Fibroblast of skin of back (primary cell): ENCODE results near the gene RBM19.

Experiments used
- DNase-seq: peaks from one replicate; pipeline ENCODE4 v3.0.0-alpha.2; 2013

Gene RBM19

DNA sequence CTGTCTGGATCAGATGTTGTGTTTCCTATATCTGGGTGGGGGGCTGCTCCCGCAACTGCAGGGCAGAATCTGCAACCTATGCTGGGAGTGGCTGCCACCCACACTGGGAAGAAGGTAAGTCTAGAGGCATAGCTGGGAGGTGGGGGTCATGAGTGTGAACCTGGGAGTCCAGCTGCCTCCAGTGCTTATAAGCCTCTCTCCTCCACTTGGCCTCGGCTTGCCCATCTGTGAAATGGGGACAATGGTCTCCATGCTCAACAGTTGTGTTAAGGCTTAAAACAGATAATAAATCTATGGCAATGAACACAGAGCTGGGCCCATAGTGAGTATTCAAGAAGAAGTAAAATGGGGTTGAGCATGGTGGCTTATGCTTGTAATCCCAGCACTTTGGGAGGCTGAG lies 90.0 kb downstream of the RBM19 start:
- DNase-seq, result no peak

DNA sequence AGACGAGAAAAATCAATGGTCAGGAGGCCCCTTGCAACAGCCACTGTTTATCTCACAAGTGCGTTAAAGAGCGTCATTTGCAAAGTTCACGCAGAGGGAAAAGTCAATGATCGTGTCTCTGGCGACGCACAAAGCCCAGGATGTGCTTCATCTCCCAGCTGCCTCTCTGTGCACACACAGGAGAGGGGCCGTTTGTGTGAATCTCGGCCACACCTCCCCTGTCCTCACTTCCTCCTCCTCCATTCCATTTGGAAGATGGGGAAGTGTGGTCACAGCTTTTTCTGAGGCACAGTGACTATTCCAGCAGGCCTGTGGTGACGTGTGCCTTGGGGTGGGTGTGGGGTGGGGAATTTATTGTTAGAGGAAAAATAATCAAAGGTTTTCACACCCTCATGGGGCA lies 90.4 kb downstream of the RBM19 start:
- peak; percentile 62 for DNase-seq

DNA sequence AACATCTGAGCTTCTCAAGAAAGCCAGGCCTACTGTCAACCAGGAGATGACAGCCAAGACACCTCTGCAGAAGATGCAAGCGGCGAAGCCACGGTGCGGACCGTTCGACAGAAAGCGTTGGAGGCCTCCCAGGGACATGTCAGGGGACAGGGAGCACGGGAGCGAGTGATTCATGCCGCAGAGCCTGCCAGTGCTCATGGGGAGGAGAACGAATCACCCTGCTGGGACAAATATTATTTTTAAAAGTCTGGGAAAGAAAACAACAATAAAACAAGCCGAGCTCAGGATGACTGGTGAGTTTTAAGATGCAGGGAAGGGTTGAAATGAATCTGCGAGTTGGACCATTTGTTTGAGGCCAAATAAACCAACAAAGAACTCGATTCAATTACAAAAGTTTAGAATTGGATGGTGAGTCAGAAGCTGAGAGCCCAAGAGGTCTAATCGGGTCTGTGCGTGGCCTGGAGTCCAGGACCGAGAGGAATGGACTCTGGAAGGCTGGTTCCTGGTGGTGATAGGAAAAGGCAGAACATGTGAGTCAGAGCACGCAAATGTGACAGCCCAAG lies 91.0 kb downstream of the RBM19 start:
- peak; percentile 55 for DNase-seq

DNA sequence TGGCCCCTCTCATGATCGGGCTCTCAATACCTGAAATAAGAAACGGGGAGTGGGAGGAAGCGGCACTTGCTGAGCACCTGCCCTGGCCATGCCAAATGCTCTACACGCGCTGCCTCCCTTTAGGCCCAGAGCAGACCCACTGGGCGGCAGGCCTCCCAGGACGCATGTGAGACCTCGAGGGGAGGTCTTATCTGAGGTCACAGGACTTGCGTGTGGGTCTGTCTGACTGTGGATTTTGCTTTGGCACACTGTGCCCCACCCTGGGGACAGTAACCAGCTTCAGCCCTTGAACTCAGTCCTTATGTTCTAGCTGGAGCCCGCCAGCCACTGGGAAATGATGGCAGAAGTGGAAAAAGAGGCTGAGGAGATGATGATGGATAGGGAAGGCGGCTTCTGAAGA lies 91.8 kb downstream of the RBM19 start:
- no peak for DNase-seq

DNA sequence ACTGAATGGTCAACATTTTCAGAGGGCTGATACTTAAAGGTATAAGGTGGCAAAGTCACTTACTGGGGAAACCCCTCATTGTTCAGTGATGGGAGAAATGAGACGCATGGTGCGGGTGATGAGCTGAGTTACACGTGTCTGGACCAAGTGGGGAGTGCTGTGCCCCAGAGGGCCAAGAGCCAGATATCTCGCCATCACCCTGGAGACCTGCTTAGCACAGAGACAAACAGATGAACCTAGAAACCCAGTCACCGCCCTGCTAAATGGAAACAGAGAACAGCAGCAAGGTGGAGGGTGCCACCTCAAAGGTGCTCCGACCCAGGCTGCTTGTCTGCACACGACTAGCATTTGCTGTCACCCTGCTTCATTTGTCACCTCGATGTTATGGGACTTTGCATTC lies 92.4 kb downstream of the RBM19 start:
- no peak for DNase-seq

DNA sequence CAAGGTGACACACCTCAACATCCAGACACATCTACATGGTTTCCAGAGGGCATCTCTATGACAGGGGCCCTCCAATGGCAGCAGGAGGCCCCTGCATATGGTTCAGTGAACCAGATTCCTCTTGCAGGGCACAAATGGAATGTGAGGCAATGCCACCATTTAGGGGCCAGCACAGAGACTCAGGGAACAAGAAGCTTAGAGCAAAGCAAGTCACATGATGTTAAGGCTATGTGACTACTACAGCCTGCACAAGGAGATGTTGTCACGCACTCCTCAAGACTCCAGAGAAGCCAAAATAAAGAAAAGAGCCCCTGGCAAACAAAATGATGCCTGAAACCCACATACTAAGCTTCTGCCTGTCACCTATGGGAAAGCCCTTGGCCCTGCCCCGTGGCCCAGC lies 95.2 kb downstream of the RBM19 start:
- no peak for DNase-seq

DNA sequence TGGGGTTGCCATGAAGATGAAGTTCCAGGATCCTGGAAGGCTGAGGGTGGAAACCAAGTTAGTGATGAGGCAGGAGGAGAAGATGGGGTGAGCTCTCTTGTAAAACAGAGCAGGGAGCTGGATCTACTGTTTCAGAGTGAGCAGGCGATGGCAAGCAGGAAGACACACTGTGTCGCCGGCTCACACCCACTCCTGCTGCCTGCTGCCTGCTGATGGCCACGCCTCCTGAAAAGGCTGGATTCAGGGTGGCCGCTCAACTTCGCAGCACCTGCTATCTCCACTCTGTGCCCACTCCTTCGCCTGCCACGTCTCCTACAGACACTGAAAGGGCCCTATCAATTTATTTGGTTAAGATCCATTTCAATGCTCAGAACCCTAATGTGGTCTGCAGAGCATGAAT lies 96.1 kb downstream of the RBM19 start:
- no peak for DNase-seq

DNA sequence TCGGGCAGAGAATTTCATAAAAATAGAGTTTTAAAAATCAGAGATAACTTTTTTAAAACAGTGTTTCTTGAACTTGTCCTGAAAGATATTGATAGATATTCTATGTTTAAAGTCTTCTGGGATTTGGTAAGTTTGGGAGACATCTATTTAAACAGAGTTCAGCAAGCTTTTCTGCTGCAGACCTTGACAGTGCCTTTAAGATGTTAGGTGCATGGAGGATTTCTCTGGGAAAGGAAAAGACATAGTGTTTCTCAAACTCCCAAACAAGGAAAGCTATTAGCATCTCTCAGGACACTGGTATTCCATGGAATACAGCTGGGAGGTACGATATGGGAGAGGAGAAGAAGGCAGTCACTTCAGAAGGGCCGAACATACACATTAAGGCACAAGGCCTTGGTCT lies 97.8 kb downstream of the RBM19 start:
- DNase-seq, result no peak

DNA sequence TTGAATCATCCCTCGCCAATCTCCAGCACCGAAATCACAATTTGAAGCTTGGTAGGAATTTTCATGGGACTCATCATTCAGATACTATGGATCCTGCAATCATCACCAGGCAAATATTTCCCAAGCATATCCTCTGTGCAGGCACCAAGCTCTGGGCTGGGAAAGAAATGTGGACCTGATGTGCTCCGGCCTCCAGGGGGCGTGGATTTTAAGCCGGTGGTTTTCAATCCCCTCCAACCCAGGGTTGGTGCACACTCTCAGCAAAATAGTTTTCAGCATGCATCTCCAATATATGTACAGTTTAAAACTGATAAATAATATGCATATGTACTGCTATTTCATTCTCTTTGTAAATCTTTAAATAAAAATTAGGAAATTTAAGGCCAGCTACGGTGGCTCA lies 98.9 kb downstream of the RBM19 start:
- peak; percentile 30 for DNase-seq

DNA sequence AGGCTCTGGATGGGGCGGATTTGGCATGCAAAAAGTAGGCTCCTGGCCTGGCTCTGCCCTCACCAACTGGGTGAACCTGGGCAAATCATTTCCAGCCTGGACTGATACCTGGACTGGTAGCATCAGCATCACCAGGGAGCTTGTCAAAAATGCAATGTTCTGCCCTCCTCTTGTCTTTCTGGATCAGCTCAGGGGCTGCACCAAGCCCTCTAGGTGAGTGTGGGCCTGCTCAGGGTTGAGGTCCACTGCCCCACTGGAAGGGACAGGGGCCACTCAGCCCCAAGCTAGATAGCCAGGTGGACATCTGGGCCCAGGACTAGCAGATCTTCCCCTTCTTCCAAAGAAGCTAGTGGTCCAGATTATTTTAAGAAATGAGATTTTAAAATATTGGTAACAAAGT lies 99.6 kb downstream of the RBM19 start:
- DNase-seq, result no peak

DNA sequence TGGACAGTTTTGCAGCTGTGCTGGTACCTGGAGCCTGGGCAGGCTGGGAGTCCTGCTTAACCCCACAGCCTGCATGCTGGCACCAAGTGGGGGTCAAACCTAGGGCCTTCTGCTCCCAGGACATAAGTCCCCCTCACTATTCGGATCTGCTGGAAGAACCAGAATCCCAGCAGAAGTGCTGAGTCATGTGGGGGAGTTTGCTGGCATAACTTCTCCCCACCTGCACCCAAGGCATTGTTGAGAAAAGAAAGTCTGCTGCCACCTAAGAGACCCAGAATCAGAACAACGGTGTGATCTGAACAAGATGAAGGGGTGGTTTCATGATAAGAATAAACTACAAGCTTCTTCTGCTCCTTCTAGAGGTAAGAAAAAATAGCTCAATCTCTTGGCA lies 102.7 kb downstream of the RBM19 start:
- DNase-seq, result no peak

DNA sequence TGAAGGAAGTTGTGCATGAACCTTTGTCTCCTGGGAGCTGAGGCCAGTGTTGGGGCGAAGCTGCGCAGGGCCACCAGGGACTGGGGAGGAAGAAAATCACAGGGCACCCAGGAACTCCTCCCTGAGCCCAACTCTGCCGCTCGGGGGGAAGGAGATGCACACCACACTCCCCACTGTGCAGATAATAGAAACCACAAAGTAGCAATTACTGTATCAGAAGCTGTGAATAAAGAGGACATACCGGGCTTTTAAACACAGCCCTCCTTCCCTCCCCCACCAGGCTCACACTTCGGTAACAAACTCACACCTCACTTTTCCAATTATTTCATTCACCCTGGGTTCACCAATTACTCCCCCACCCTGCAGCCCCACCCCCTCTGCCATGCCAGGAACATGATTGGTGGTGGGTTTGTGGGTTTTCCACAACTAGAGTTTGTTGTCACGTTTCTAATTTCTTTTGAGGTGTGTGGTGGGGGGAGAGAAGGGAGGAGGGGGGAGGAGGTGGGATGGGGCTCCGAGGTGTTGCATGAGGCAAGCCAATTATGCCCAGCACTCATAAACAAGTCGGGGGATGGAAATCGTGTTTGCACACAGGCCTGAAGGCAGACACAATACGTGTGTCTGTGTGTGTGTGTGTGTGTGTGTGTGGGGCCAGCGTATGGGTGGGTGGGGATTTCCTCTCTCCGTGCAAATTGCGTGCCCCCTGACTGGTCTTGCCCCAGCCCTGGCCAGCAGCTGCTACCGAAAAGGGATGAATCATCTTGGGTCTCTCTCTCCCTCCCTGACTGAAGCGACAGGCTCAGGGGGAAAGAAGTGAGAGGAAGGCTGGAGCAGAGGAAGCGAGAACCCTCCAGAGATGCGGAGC lies 103.3 kb downstream of the RBM19 start:
- peak; percentile 75 for DNase-seq

DNA sequence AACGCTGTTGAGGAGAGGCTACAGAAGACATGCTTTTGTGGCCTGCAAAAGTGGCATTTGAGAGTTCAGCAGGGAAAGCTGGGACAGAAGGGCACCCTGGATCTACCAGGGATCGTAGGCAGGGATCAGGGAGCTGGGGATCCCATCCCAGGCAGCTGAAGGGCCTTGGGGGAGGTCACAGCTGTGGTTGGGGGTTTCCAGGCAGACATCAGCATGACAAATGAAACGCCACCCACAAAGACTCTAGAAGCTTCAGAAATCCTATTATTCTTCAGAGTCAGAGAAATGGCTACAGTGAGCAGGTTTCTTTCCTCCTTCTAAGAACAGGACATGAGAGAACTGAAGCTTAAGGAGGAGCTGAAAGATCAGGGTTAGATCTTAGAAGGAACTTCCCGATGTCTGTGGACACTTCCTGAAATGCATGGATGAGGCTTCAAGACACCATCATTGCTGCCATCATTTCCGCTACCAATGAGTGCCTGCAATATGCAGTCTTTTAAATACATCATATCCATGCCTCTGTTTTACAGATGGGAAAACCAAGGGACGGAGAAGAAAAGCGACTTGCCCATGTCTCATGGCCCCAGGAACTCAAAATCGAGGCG lies 104.3 kb downstream of the RBM19 start:
- no peak for DNase-seq

DNA sequence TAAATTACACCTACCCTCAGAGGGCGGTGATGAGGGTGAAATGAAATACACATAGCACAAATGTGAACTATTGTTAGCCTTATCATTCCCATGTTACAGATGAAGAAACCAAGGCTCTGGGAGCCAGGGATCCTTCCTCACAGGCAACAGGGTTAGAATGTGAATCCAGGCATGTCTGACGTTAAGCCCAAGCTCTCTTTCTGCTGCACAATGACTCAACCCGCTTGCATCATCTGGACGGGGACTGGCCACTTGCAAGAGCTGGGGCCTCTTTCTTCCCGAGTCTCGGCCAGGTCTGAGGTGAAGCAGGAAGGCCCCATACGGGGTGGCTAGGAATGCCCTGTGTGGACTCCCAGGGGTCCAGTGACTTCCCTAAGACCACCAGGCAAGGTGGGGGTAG lies 105.2 kb downstream of the RBM19 start:
- peak; percentile 78 for DNase-seq

DNA sequence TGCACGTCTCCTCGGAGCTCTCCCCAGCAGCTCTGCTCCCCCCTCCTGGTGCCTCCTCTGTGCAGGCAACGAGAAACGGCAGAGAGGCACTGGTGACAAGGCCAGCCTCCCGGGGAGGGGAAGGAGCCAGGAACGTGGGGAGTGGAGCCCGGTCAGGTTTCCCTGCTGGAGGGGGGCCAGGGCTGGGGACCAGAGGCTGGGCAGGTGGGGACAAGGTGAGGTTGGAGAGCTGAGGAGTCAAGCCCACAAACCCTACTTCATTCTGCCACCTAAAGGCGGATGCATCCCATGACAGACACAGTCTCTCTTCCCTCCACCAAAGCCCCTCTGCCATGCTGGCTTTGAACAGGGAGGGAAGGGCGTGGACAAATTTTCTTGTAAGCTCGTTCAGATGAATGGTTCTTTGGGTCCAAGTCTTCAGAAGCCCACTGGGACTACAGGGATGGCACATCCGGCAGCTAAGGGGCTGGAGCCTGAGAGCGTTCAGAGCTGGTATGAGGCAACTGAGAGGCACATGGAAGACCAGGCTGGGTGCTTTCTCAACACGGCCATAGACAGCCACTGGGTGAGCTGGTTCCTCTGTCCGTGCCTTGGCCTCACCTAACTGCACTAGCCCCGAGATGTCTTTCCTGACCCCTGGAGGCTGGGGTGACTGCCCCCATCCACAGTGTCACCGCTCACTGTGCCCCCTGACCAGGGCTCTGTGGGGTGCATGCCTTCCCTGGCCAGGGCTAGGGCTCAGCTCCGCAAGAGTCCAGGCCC lies 105.9 kb downstream of the RBM19 start:
- no peak for DNase-seq

DNA sequence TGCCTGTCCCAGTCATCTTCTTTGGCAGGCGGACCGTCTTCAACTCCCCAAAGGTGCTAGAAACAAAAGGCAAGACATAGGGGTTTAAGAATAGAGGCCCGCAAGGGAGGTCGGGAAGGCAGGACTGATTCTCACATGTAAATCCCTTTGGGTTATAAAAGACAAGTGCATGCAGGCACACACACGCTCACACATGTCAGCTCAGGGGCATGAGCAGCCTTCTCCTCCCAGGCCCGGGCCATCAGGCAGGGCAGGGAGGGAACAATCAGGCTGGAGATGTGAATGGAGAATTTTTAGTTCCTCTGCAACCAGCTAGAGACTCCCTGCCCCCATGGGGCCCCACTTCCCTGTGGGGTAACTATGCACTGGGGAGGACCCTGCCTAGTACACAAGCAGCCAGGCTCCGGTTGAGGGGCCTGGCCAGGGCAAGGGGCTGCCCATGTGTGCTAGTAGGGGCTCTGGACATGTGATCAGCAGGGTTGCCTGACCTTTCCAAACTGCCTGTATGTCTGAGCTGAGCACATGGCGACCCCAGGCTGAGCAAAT lies 107.2 kb downstream of the RBM19 start:
- no peak for DNase-seq

DNA sequence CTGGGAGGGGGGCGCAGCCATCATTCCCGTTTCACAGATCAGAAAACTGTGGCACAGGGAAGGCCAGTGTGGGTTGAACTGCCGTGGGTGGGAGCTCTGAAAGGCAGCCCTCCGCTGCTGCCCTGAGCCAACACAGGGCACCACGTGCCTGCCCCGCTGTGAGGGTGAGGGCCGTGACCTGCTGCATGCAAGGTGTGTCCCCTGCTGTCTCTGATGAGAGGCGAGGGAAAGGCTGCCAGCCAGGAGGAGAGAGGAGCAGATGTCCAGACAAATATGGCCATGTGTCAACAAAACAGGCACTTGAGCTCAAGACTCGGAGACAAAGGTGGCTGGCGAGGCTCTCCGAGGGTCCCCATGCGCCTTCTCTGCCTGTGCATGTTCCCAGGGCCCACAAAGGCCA lies 108.8 kb downstream of the RBM19 start:
- DNase-seq, result no peak

DNA sequence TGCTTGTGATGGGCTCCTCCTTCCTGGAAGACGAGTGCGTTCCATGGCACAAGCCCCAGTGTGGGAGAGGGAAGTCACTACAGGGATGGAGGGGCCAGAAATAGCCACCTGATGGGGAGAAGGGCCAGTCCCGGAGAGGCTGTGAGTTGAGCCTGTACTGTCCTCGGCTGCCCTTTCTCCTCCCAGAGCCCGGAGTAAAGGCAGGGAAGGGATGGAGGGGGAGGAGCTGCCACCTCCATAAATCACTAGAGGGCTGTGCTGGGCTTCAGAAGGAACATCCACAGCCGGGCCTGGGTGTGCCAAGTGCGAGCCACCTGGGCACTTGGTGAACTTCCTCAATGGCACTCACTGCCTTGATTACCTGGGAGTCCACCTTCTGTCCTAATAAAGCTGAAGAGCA lies 110.1 kb downstream of the RBM19 start:
- DNase-seq, result no peak

DNA sequence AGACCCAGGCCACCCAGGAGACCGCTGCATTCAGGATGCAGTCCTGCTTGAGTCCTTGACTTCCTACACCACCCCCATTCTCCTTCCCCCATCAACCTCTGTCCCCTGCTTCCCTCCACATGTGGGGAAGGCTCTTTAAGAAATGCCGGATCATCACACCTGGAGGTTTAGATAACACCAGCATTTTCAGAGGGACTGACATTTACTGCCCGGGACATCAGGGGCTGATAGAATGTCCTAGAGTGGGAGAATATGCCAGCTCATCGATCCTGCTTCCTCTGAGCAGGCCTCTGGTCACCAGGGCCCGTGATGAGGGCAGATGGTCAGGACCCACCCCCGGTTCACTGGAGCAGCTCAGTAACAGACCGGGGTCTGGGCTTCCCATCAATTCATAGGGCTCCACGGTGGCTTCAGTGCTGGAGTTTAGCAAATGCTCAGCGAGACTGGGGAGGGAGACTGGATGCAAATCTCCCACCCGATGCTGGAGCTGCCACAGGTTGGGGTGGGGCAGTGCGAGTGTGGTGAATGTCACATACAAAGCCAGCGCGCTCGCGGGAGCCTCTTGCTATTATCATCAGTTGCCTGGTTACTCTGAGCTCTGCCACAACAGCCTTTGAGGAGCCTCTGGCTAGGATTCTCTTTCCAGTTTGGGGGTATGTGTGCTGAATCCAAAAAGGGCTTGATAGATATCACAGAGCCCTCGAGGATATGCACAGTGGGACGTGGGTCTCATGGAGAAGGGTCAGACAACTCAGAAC lies 111.6 kb downstream of the RBM19 start:
- no peak for DNase-seq

DNA sequence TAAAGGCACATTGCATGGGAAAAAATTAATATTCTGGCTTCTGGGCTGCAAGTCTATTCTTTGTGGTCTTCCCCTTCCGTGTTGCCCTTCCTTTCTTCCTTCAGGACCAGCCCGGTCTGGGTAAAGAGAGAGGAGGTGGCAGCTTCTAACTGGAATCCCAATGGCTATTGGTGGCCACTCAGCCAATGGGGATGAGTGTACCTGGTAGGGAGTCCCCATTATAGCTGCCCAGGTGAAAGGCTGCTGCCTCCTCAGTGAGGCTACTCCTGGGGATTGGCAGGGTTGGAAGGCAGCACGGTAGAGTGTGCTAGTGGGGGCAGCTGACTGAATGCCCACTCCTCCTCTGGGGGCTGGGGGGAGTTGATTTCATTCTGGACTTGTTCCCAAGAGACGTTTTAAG lies 112.6 kb downstream of the RBM19 start:
- DNase-seq, result no peak

DNA sequence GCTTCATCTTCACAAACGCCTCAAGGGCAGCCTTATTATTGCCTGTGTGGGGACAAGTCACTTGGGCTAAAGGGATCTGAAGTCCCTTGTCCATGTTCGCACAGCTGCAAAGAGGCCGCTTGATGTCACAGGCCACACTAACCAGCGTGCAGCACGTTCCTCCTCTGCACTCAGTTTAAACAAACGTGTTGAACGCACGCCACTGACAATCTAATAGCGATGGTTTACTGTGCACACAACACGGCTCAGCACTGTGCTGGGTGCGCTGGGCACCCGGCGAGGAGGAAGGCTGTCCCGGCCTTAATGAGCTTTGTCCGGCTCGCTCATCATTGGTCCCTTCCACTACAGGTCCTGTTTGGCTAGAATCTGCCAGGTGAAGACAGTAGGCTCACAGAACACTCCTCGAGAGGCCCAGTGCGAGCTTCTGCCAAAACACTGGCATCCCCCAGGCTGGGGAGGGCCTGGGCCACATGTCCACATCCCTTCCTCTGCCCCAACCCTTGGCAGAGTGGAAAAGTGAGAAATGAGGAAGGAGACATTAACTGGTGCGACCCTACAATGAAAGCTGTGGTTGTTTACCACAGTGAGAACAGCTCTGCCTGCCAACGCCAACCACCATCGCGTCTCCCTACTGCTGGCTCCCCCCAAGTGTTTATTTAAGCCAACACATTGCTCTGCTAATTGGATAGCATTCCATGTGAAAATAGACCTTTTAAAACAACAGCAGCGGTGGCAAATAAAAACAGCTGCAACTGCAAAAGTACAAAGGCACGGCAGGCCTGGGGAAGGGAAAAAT lies 113.2 kb downstream of the RBM19 start:
- no peak for DNase-seq
